HCT116 (cell line): ENCODE measurements around the gene EVI5. TPM values are rescaled to one million over a fixed set of nuclear protein-coding genes. Genes with fewer than 3 reads are reported as not detected.

Experiments
- ATAC-seq: fragments of 200-7000 bp; cut with Tn5 transposase; 2 replicates; pipeline ENCODE4 v1.9.1; 2020; ENCODE audit warnings: mild to moderate bottlenecking, moderate library complexity
- BruUV-seq: library from RNA; stranded (reverse); fragments of 400-500 nt; replicated peaks from 2 replicates; lab custom pipeline; 2021; lab: Mats Ljungman, UMichigan
- CTCF ChIA-PET: fragments of 300-600 bp; sonication (Branson Sonifier 250); formaldehyde crosslinking; loops from one replicate; lab custom pipeline; 2021; ENCODE audit warnings: antibody characterized with exemption; lab: Charles Lee
- POLR2A ChIA-PET: fragments of 300-600, 350-600 bp; sonication (Branson Sonifier 250); formaldehyde crosslinking; loops from one replicate; lab custom pipeline; 2021; ENCODE audit warnings: antibody characterized with exemption; lab: Charles Lee
- RAD21 ChIA-PET, 2 experiments: fragments of 300-600 bp; sonication (Branson Sonifier 250); formaldehyde crosslinking; loops; one replicate each; lab custom pipeline; 2023; ENCODE audit warnings: low total read pairs in 2 of 2; ENCODE audit not compliant: uncharacterized antibody in 2 of 2, unreplicated experiment in 2 of 2, low non-redundant PET in 1 of 2; lab: Charles Lee
- DNase-seq: peaks from one replicate; pipeline ENCODE4 v3.0.0-alpha.2; 2010; ENCODE audit warnings: low read depth, low spot score
- H2AFZ ChIP-seq: fragments of 200-600 bp; shearing (Covaris generic), sonication (generic); 2 replicates; pipeline ENCODE4 v1.6.1; 2017; ENCODE audit warnings: low read depth, mixed run types, mixed read lengths, antibody characterized with exemption, low read length; ENCODE audit not compliant: poor library complexity, severe bottlenecking
- H3K27ac ChIP-seq: 2 replicates; pipeline ENCODE4 v1.5.1; 2012; ENCODE audit warnings: low read depth, low read length
- H3K27me3 ChIP-seq: fragments of 200-600 bp; sonication (generic); 2 replicates; pipeline ENCODE4 v1.6.1; 2016; ENCODE audit warnings: mixed run types, low read length, mixed read lengths; ENCODE audit not compliant: insufficient read depth
- H3K36me3 ChIP-seq, 2 experiments: fragments of 200-500 bp in 1 of 2; fragments of 200-600 bp in 1 of 2; sonication (Bioruptor generic) in 1 of 2; sonication (generic) in 1 of 2; 2 replicates each; pipeline versions ENCODE4 v1.5.1 to v1.6.1; 2014 to 2016; ENCODE audit warnings: low read length in 2 of 2, inconsistent platforms in 1 of 2, mixed read lengths in 1 of 2, mixed run types in 1 of 2; ENCODE audit not compliant: insufficient read depth in 2 of 2, control insufficient read depth in 1 of 2
- H3K4me1 ChIP-seq, 2 experiments: fragments of 200-600 bp in 1 of 2; sonication (generic) in 1 of 2; 2 replicates each; pipeline versions ENCODE4 v1.5.1 to v1.6.1; 2012 to 2017; ENCODE audit warnings: low read length in 2 of 2, inconsistent platforms in 1 of 2, mild to moderate bottlenecking in 1 of 2, mixed read lengths in 1 of 2, mixed run types in 1 of 2, moderate library complexity in 1 of 2; ENCODE audit not compliant: insufficient read depth in 2 of 2, control insufficient read depth in 1 of 2
- H3K4me2 ChIP-seq: fragments of 200-600 bp; sonication (generic); 2 replicates; pipeline ENCODE4 v1.6.1; 2017; ENCODE audit warnings: mixed run types, low read length, mixed read lengths
- H3K4me3 ChIP-seq, 2 experiments: fragments of 200-600 bp in 1 of 2; sonication (generic) in 1 of 2; replicated peaks in 1 of 2; 2 replicates each; pipeline ENCODE4 v1.5.1; 2011 to 2016; ENCODE audit warnings: low read length in 2 of 2, control low read depth in 1 of 2, low read depth in 1 of 2, mild to moderate bottlenecking in 1 of 2, mixed read lengths in 1 of 2, mixed run types in 1 of 2
- H3K79me2 ChIP-seq: fragments of 200-600 bp; sonication (generic); 2 replicates; pipeline ENCODE4 v1.6.1; 2017; ENCODE audit warnings: mild to moderate bottlenecking, mixed run types, low read length, moderate library complexity, mixed read lengths; ENCODE audit not compliant: insufficient read depth
- H3K9ac ChIP-seq: fragments of 200-600 bp; sonication (generic); 2 replicates; pipeline ENCODE4 v1.6.1; 2016; ENCODE audit warnings: low read length, mixed read lengths
- H3K9me2 ChIP-seq: fragments of 200-600 bp; sonication (generic), shearing (Covaris generic); 2 replicates; pipeline ENCODE4 v1.6.1; 2017; ENCODE audit warnings: mixed run types, mild to moderate bottlenecking, moderate library complexity; ENCODE audit not compliant: insufficient read depth
- H3K9me3 ChIP-seq, 2 experiments: fragments of 200-500 bp in 1 of 2; fragments of 200-600 bp in 1 of 2; sonication (Bioruptor generic) in 1 of 2; sonication (generic) in 1 of 2; 2 replicates each; pipeline ENCODE4 v1.6.1; 2014 to 2017; ENCODE audit warnings: low read length in 2 of 2, mixed read lengths in 2 of 2, inconsistent platforms in 1 of 2, low read depth in 1 of 2, mild to moderate bottlenecking in 1 of 2, mixed run types in 1 of 2, moderate library complexity in 1 of 2; ENCODE audit not compliant: control insufficient read depth in 1 of 2, insufficient read depth in 1 of 2
- H4K20me1 ChIP-seq: fragments of 200-600 bp; sonication (generic), shearing (Covaris generic); 2 replicates; pipeline ENCODE4 v1.6.1; 2017; ENCODE audit warnings: mixed run types, mild to moderate bottlenecking, moderate library complexity; ENCODE audit not compliant: insufficient read depth
- CTCF ChIP-seq, 3 experiments: fragments of 200-600 bp in 1 of 3; sonication (generic) in 1 of 3; IDR thresholded peaks in 2 of 3; conservative IDR thresholded peaks in 1 of 3; 2 replicates each; pipeline ENCODE4 v1.5.1; 2012 to 2017; ENCODE audit warnings: low read depth in 2 of 3, low read length in 2 of 3, antibody characterized with exemption in 1 of 3, borderline replicate concordance in 1 of 3, control low read depth in 1 of 3, mild to moderate bottlenecking in 1 of 3, mixed read lengths in 1 of 3, mixed run types in 1 of 3, moderate library complexity in 1 of 3; ENCODE audit not compliant: insufficient read depth in 1 of 3
- EGR1 ChIP-seq: IDR thresholded peaks from 2 replicates; pipeline ENCODE4 v1.6.1; 2012; ENCODE audit warnings: low read depth
- ELF1 ChIP-seq: IDR thresholded peaks from 2 replicates; pipeline ENCODE4 v1.6.1; 2012; ENCODE audit warnings: low read depth, borderline replicate concordance
- EZH2 ChIP-seq: fragments of 200-600 bp; sonication (generic); IDR thresholded peaks from 2 replicates; pipeline ENCODE4 v1.6.1; 2017; ENCODE audit warnings: antibody characterized with exemption, mixed run types
- EZH2phosphoT487 ChIP-seq: fragments of 200-600 bp; IDR thresholded peaks from 2 replicates; pipeline ENCODE4 v1.6.1; 2018; ENCODE audit warnings: antibody characterized with exemption, borderline replicate concordance
- FOSL1 ChIP-seq: IDR thresholded peaks from 2 replicates; pipeline ENCODE4 v1.6.1; 2012; ENCODE audit warnings: low read depth
- JUND ChIP-seq: IDR thresholded peaks from 2 replicates; pipeline ENCODE4 v1.6.1; 2012
- MAX ChIP-seq: IDR thresholded peaks from 2 replicates; pipeline ENCODE4 v1.6.1; 2012
- POLR2A ChIP-seq: IDR thresholded peaks from 2 replicates; pipeline ENCODE4 v1.7.0; 2011; ENCODE audit warnings: borderline replicate concordance; ENCODE audit not compliant: insufficient read depth, insufficient read length; ENCODE audit errors: extremely low read depth
- POLR2AphosphoS5 ChIP-seq: IDR thresholded peaks from 2 replicates; pipeline ENCODE4 v1.6.1; 2011; ENCODE audit warnings: mild to moderate bottlenecking, low read depth, low read length, moderate library complexity
- RAD21 ChIP-seq: IDR thresholded peaks from 2 replicates; pipeline ENCODE4 v1.6.1; 2012; ENCODE audit warnings: low read depth, mild to moderate bottlenecking
- SIN3A ChIP-seq: IDR thresholded peaks from 2 replicates; pipeline ENCODE4 v1.6.1; 2012; ENCODE audit warnings: low read depth
- SP1 ChIP-seq: IDR thresholded peaks from 2 replicates; pipeline ENCODE4 v1.6.1; 2012; ENCODE audit warnings: low read depth
- SRF ChIP-seq: IDR thresholded peaks from 2 replicates; pipeline ENCODE4 v1.6.1; 2012; ENCODE audit warnings: low read depth
- TCF7L2 ChIP-seq: IDR thresholded peaks from 2 replicates; pipeline ENCODE4 v1.7.0; 2011; ENCODE audit warnings: borderline replicate concordance, inconsistent platforms; ENCODE audit not compliant: insufficient read depth, insufficient read length; ENCODE audit errors: extremely low read depth
- YY1 ChIP-seq: IDR thresholded peaks from 2 replicates; pipeline ENCODE4 v1.6.1; 2011; ENCODE audit warnings: low read length, low read depth, moderate library complexity, mild to moderate bottlenecking; ENCODE audit not compliant: insufficient replicate concordance; ENCODE audit errors: extremely low read depth
- ZBTB33 ChIP-seq: IDR thresholded peaks from 2 replicates; pipeline ENCODE4 v1.6.1; 2011; ENCODE audit warnings: mild to moderate bottlenecking, low read length, moderate library complexity; ENCODE audit not compliant: insufficient replicate concordance; ENCODE audit errors: extremely low read depth
- ZNF274 ChIP-seq: fragments of 200-500 bp; sonication (Bioruptor generic); IDR thresholded peaks from 2 replicates; pipeline ENCODE4 v1.6.1; 2014; ENCODE audit warnings: mild to moderate bottlenecking, low read depth, low read length, inconsistent platforms
- intact Hi-C: fragments of 100-400 bp; cut with micrococcal nuclease; formaldehyde crosslinking; loops from 2 replicates; pipeline ENCODE4 v1.10.0; 2022
- total RNA-seq: library from RNA; stranded (reverse); gene quantifications from one replicate; pipeline ENCODE4 v1.2.1, GENCODE V29; 2021; ENCODE audit not compliant: unreplicated experiment
- TF ChIP-seq, protein P1 (sequence below): IDR thresholded peaks from 2 replicates; pipeline ENCODE4 v1.6.1; 2012; ENCODE audit warnings: low read depth

Gene EVI5
- total RNA-seq, 1 experiment from 2014 or later, result 21.8 TPM

DNA sequence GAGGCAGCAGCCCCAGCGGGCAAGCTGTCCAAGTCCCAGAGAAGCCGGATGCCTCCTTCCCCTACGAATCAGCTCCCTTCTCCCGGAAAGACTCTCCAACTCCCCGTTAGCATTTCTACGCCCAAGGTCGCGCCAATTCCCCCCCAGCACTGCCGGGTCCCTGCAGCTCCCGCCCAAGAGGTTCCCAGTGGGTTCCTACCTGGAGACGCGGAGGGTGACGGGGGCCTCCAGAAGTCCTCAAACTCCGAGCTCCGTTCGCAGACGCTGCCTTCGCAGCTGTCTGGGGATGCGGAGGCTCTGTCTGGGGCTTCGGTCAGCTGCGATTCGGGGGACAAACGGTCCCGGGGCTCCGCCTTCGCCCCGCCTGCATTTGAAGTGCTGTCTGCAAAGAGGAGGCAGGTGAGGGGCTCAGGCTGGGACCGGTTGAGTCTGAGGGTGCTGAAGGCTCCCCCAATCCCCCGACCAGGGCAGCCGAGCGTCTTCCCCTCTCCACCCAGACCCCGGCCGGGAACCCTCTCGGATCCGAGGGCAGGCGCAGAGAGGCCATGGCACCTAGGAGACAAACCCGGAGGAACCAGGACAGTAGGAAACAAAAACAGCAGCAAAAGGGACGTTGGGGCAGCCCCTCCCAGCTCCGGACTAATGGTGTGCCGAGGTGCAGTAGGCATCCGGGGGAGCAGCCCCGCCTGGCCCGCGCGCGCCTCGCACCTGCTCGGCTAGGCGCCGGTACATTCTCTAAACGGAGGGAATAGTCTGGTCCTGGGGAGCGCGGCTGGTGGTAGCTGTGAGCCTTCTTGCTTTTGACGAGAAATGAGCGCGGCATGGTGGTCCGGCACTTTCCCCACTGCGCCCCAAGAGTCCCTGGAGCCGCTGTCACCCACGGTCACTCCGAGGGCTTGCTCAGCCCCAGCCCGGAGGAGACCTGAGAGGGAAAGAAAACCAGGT is 302.0 kb downstream of the EVI5 start:
- Histone ChIP-seq H4K20me1 (no peaks in the 10 kb centered on the region), H3K4me2 (no peak overlapping the region), H3K27ac (no peak overlapping the region)
- no peak for TF ChIP-seq EGR1
- no peak for TF ChIP-seq JUND
- no peak for TF ChIP-seq CTCF (IDR thresholded peaks at IDR 0.05 in 2 of 3, conservative IDR thresholded peaks at IDR 0.05 in 1 of 3; ENCODE audit: borderline replicate concordance in 1 of 3, insufficient read depth in 1 of 3, low read depth in 2 of 3, low read length in 2 of 3)
- TF ChIP-seq EZH2, result no peak
- TF ChIP-seq FOSL1, result no peak
- TF ChIP-seq ZBTB33, result no peak
- no peak for TF ChIP-seq SP1
- TF ChIP-seq POLR2A, result no peak
- no peak for TF ChIP-seq TCF7L2
- no peak for TF ChIP-seq ELF1
- no peak for TF ChIP-seq RAD21
- TF ChIP-seq MAX, result no peak
- TF ChIP-seq ZNF274, result no peak
- TF ChIP-seq EZH2phosphoT487, result no peak
- TF ChIP-seq, protein P1, sequence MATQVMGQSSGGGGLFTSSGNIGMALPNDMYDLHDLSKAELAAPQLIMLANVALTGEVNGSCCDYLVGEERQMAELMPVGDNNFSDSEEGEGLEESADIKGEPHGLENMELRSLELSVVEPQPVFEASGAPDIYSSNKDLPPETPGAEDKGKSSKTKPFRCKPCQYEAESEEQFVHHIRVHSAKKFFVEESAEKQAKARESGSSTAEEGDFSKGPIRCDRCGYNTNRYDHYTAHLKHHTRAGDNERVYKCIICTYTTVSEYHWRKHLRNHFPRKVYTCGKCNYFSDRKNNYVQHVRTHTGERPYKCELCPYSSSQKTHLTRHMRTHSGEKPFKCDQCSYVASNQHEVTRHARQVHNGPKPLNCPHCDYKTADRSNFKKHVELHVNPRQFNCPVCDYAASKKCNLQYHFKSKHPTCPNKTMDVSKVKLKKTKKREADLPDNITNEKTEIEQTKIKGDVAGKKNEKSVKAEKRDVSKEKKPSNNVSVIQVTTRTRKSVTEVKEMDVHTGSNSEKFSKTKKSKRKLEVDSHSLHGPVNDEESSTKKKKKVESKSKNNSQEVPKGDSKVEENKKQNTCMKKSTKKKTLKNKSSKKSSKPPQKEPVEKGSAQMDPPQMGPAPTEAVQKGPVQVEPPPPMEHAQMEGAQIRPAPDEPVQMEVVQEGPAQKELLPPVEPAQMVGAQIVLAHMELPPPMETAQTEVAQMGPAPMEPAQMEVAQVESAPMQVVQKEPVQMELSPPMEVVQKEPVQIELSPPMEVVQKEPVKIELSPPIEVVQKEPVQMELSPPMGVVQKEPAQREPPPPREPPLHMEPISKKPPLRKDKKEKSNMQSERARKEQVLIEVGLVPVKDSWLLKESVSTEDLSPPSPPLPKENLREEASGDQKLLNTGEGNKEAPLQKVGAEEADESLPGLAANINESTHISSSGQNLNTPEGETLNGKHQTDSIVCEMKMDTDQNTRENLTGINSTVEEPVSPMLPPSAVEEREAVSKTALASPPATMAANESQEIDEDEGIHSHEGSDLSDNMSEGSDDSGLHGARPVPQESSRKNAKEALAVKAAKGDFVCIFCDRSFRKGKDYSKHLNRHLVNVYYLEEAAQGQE, result no peak
- TF ChIP-seq SRF, result no peak
- no peak for TF ChIP-seq SIN3A
- TF ChIP-seq YY1, result no peak
- TF ChIP-seq POLR2AphosphoS5, result no peak
- TF ChIP-seq, all 23 proteins: peak for 0
- H3K9ac ChIP-seq, result no peak overlapping the region
- no peaks in the 10 kb centered on the region for H3K9me2 ChIP-seq
- no peaks in the 10 kb centered on the region for H3K9me3 ChIP-seq
- CTCF ChIA-PET, result interaction anchor here (0.6 kb wide), 1 partner anchor 39 kb away, joined by 3 read pairs; no protein-coding TSS in a partner anchor
- H3K79me2 ChIP-seq, result no peaks in the 10 kb centered on the region
- no peaks in the 10 kb centered on the region for H3K36me3 ChIP-seq
- POLR2A ChIA-PET, result no interaction called here
- ATAC-seq, result no peak
- BruUV-seq, result no TSS peak
- peaks cover 7 to 20% of the 10 kb centered on the region in 2 experiments for H3K4me1 ChIP-seq
- no peak overlapping the region for H3K4me3 ChIP-seq
- H2AFZ ChIP-seq, result no peak overlapping the region
- no peak for DNase-seq
- RAD21 ChIA-PET, result no interaction called here
- intact Hi-C loops, result no loop called here
- H3K27me3 ChIP-seq, result no peaks in the 10 kb centered on the region
